Measurements from ENCODE around the gene SAV1.
"Not testable (repeated sequence)": the region's sequence is repeated elsewhere in the genome, so short reads cannot be mapped to it uniquely, and the experiment has no call there.

Gene SAV1

DNA sequence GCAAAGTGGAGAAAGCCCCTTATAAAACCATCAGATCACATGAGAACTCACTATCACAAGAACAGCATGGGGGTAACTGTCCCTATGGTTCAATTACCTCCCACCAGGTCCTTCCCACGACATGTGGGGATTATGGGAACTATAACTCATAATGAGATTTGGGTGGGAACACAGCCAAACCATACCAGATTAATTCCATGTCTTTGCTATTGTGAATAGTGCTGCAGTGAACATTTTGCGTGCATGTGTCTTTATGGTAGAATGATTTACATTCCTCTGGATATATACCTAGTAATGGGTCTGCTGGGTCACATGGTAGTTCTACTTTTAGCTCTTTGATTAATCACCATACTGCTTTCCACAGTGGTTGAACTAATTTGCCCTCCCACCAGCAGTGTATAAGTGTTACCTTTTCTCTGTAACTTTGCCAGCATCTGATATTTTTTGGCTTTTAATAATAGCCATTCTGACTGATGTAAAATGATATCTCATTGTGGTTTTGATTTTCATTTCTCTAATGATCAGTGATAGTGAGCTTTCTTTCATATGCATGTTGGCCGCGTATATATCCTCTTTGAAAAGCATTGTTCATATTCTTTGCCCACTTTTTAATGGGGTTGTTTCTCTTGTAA lies 29.7 kb upstream of the SAV1 start:
- Histone ChIP-seq H3K27me3 (ENCODE audit: insufficient read depth, low read length, poor library complexity, severe bottlenecking) (no peaks in the 10 kb centered on the region), H3K36me3 (ENCODE audit: insufficient read depth, low read length) (no peaks in the 10 kb centered on the region), H3K4me3 (ENCODE audit: low read length, poor library complexity, severe bottlenecking) (no peak overlapping the region), H3K9ac (ENCODE audit: low read depth, low read length, poor library complexity, severe bottlenecking) (no peak overlapping the region), H3F3A (ENCODE audit: low read depth) (no peaks in the 10 kb centered on the region), H3K4me2 (ENCODE audit: low read depth, low read length, poor library complexity, severe bottlenecking) (no peak overlapping the region), H3K9me3 (ENCODE audit: insufficient read depth, low read depth, low read length) (peaks cover 7% of the 10 kb centered on the region; the same call in 1 of the 2 replicates), H3K9me2 (replicated peaks; ENCODE audit: low read depth, low read length) (no peaks in the 10 kb centered on the region), H2AFZ (ENCODE audit: low read length) (no peak overlapping the region), H3K4me1 (ENCODE audit: insufficient read depth, low read length, poor library complexity, severe bottlenecking) (no peaks in the 10 kb centered on the region), H3K79me2 (ENCODE audit: insufficient read depth, low read length) (no peaks in the 10 kb centered on the region), H4K20me1 (ENCODE audit: insufficient read depth, low read length, poor library complexity, severe bottlenecking) (no peaks in the 10 kb centered on the region)
- TF ChIP-seq EZH2phosphoT487 (IDR thresholded peaks at IDR 0.05; ENCODE audit: borderline replicate concordance) = no peak
- TF ChIP-seq, protein P1, sequence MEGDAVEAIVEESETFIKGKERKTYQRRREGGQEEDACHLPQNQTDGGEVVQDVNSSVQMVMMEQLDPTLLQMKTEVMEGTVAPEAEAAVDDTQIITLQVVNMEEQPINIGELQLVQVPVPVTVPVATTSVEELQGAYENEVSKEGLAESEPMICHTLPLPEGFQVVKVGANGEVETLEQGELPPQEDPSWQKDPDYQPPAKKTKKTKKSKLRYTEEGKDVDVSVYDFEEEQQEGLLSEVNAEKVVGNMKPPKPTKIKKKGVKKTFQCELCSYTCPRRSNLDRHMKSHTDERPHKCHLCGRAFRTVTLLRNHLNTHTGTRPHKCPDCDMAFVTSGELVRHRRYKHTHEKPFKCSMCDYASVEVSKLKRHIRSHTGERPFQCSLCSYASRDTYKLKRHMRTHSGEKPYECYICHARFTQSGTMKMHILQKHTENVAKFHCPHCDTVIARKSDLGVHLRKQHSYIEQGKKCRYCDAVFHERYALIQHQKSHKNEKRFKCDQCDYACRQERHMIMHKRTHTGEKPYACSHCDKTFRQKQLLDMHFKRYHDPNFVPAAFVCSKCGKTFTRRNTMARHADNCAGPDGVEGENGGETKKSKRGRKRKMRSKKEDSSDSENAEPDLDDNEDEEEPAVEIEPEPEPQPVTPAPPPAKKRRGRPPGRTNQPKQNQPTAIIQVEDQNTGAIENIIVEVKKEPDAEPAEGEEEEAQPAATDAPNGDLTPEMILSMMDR (conservative IDR thresholded peaks at IDR 0.05; ENCODE audit: low read length) = no peak

DNA sequence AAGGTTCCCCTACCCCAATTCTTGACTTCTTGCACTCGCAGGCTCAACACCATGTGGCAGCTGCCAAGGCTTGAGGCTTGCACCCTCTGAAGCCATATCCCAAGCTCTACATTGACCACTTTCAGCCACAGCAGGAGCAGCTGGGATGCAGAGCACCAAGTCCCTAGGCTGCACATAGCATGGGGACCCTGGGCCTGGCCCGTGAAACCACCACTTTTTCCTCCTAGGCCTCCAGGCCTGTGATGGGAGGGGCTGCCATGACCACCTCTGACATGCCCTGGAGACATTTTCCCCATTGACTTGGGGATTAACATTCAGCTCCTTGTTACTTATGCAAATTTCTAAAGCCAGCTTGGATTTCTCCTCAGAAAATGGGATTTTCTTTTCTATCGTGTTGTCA lies 26.2 kb upstream of the SAV1 start:
- H3K9me3 ChIP-seq (ENCODE audit: insufficient read depth, low read depth, low read length); H3K4me2 ChIP-seq (ENCODE audit: low read depth, low read length, poor library complexity, severe bottlenecking): not testable (repeated sequence)

DNA sequence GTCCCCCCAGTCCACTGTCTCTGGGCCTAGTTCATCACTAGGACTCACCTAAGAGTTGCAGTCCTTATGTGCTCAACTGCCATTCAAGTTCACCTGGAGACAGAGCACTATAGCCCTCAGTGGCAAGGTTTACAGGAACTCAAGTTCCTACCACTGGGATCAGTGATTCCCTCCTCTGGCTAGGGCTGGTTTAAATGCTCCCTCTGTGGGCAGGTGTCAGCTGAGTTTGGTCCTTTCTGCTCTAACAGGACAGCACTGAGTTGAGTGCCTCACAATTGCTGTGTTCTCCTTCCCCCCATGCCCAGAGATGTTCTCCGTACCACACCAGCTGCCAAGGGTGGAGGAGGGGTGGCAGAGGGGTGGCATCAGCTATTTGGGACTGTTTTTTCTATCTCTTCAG lies 20.8 kb upstream of the SAV1 start:
- H4K20me1 ChIP-seq (ENCODE audit: insufficient read depth, low read length, poor library complexity, severe bottlenecking) = no peaks in the 10 kb centered on the region
- H3K4me2 ChIP-seq (ENCODE audit: low read depth, low read length, poor library complexity, severe bottlenecking) = no peak overlapping the region
- H2AFZ ChIP-seq (ENCODE audit: low read length) = no peak overlapping the region
- H3K27me3 ChIP-seq (ENCODE audit: insufficient read depth, low read length, poor library complexity, severe bottlenecking) = no peaks in the 10 kb centered on the region
- H3K4me1 ChIP-seq (ENCODE audit: insufficient read depth, low read length, poor library complexity, severe bottlenecking) = no peaks in the 10 kb centered on the region
- no peaks in the 10 kb centered on the region for H3K79me2 ChIP-seq (ENCODE audit: insufficient read depth, low read length)
- no peak overlapping the region for H3K9ac ChIP-seq (ENCODE audit: low read depth, low read length, poor library complexity, severe bottlenecking)
- H3K36me3 ChIP-seq (ENCODE audit: insufficient read depth, low read length) = no peaks in the 10 kb centered on the region
- no peak for TF ChIP-seq EZH2phosphoT487 (IDR thresholded peaks at IDR 0.05; ENCODE audit: borderline replicate concordance)
- TF ChIP-seq, protein P1 (conservative IDR thresholded peaks at IDR 0.05; ENCODE audit: low read length) = no peak
- peaks cover 2% of the 10 kb centered on the region; the same call in 1 of the 2 replicates for H3K9me3 ChIP-seq (ENCODE audit: insufficient read depth, low read depth, low read length)
- H3K4me3 ChIP-seq (ENCODE audit: low read length, poor library complexity, severe bottlenecking) = no peak overlapping the region
- H3F3A ChIP-seq (ENCODE audit: low read depth) = no peaks in the 10 kb centered on the region
- H3K9me2 ChIP-seq (replicated peaks; ENCODE audit: low read depth, low read length) = no peaks in the 10 kb centered on the region

More for the DNA sequence above, 26.2 kb upstream of the SAV1 start:
- H3K79me2 ChIP-seq (ENCODE audit: insufficient read depth, low read length); H3K9ac ChIP-seq (ENCODE audit: low read depth, low read length, poor library complexity, severe bottlenecking); H3K4me3 ChIP-seq (ENCODE audit: low read length, poor library complexity, severe bottlenecking); H3F3A ChIP-seq (ENCODE audit: low read depth); H3K9me2 ChIP-seq (replicated peaks; ENCODE audit: low read depth, low read length); H3K27me3 ChIP-seq (ENCODE audit: insufficient read depth, low read length, poor library complexity, severe bottlenecking); H4K20me1 ChIP-seq (ENCODE audit: insufficient read depth, low read length, poor library complexity, severe bottlenecking); H3K4me1 ChIP-seq (ENCODE audit: insufficient read depth, low read length, poor library complexity, severe bottlenecking); H3K36me3 ChIP-seq (ENCODE audit: insufficient read depth, low read length); H2AFZ ChIP-seq (ENCODE audit: low read length): not testable (repeated sequence)

DNA sequence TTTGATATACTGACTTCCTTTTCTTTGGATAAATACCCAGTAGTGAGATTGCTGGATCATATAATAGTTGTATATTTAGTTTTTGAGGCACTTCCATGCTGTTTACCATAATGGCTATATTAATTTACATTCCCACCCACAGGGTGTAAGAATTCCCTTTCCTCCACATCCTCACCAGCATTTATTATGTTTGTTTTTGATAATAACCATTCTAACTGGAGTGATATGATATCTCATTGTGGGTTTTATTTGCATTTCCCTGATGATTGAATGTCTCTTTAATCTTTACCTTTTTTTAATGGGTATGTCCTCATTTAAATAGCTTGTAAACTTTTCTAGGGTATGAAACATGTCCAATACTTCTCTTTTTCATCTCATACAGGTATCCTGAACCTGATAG lies 11.6 kb upstream of the SAV1 start:
- H3K4me2 ChIP-seq (ENCODE audit: low read depth, low read length, poor library complexity, severe bottlenecking) = no peak overlapping the region
- no peaks in the 10 kb centered on the region for H3K9me3 ChIP-seq (ENCODE audit: insufficient read depth, low read depth, low read length)
- H3K36me3 ChIP-seq (ENCODE audit: insufficient read depth, low read length) = no peaks in the 10 kb centered on the region
- no peak overlapping the region for H3K4me3 ChIP-seq (ENCODE audit: low read length, poor library complexity, severe bottlenecking)
- TF ChIP-seq, protein P1 (conservative IDR thresholded peaks at IDR 0.05; ENCODE audit: low read length) = no peak
- no peak for TF ChIP-seq EZH2phosphoT487 (IDR thresholded peaks at IDR 0.05; ENCODE audit: borderline replicate concordance)
- H3K27me3 ChIP-seq (ENCODE audit: insufficient read depth, low read length, poor library complexity, severe bottlenecking) = no peaks in the 10 kb centered on the region
- H3K4me1 ChIP-seq (ENCODE audit: insufficient read depth, low read length, poor library complexity, severe bottlenecking) = peaks cover 12% of the 10 kb centered on the region
- H4K20me1 ChIP-seq (ENCODE audit: insufficient read depth, low read length, poor library complexity, severe bottlenecking) = no peaks in the 10 kb centered on the region
- H3K79me2 ChIP-seq (ENCODE audit: insufficient read depth, low read length) = no peaks in the 10 kb centered on the region
- no peaks in the 10 kb centered on the region for H3F3A ChIP-seq (ENCODE audit: low read depth)
- H3K9ac ChIP-seq (ENCODE audit: low read depth, low read length, poor library complexity, severe bottlenecking) = no peak overlapping the region
- H3K9me2 ChIP-seq (replicated peaks; ENCODE audit: low read depth, low read length) = no peaks in the 10 kb centered on the region
- H2AFZ ChIP-seq (ENCODE audit: low read length) = no peak overlapping the region

Data from Loucy (cell line).